SH-SY5Y (cell line): ENCODE results near the gene VIPR2.

ENCODE experiments used
- GATA2 ChIP-seq: IDR thresholded peaks from 2 replicates; pipeline ENCODE4 v1.6.1; 2011; ENCODE audit warnings: mild to moderate bottlenecking, low read depth, low read length
- GATA3 ChIP-seq: IDR thresholded peaks from 2 replicates; pipeline ENCODE4 v1.6.1; 2011; ENCODE audit warnings: low read depth, mild to moderate bottlenecking, low read length, moderate library complexity

DNA sequence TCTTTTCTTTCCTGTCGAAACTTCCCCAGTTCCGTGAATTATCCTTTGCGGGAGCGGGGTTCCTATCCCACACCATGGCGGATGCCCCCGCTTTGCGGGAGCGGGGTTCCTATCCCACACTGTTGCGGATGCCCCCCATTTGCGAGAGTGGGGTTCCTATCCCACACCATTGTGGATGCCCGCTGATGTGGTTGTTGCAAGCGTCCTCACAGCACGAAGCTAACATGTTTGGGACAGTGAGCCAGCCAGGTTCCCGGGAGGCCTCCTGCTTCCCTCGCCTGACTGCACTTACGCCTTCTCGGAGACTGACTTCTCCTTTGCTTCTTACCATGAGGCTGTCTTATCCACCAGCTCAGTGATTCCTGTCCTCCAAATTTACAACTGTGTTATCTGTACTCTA is 134.7 kb downstream of the VIPR2 start:
- TF ChIP-seq GATA2 = no peak
- TF ChIP-seq GATA3 = no peak
